Brain pericyte (primary cell): ENCODE results near the gene RFX7.
A peak's percentile ranks its signal among the peaks of the same experiment; 100 is the strongest.
"Not testable (repeated sequence)": the region's sequence is repeated elsewhere in the genome, so short reads cannot be mapped to it uniquely, and the experiment has no call there.

Source experiments
- DNase-seq: peaks from one replicate; pipeline ENCODE4 v3.0.0-alpha.2; 2012; ENCODE audit warnings: low read depth, low spot score

Gene RFX7

DNA sequence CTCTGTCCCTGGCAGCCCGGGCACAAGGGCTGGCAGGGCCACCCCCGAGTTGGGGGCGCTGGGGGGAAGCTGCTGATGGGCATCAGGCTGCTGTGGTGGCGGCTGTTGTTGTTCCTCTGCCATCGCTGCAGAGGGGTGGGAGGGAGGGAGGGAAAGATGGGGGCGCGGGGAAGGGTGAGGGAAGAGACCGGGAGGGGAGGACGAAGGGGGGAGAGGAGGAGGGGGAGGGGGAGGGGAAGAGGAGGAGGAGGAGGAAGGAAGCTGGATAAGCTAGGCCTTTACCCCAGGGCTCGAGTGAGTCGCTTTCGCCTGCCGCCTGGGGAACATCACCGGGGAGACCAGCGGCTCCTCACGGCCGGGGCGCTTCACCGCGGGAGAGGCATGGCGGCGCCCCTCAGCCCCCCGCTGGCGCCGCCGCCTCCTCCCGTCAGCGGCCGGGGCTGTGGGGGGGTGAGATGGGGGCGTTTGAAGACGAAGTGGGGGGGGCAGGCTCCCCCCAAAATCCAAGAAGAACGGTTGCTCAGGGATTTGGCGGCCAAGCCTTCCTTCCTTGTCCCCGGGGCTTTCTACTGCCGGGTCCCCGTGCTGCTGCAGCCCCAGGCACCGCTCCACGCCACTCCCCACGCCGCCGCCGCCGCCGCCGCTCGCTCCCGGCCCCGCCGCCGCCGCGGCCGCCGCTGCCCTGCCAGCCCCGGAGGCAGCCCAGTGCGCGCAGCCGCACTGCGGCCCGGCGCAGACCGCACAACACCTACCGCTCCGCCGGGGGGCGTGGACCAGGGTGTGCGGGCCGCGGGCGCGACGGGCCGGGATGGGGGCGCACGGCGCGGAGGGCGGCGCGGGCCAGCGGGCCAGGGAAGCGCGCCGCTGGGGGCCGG lies at the start of gene RFX7:
TSS of gene RFX7 (minus strand) at position 717 of the 875 bp plus-strand sequence. CDS start at position 123, 594 bp downstream.
- DNase-seq, result no peak

DNA sequence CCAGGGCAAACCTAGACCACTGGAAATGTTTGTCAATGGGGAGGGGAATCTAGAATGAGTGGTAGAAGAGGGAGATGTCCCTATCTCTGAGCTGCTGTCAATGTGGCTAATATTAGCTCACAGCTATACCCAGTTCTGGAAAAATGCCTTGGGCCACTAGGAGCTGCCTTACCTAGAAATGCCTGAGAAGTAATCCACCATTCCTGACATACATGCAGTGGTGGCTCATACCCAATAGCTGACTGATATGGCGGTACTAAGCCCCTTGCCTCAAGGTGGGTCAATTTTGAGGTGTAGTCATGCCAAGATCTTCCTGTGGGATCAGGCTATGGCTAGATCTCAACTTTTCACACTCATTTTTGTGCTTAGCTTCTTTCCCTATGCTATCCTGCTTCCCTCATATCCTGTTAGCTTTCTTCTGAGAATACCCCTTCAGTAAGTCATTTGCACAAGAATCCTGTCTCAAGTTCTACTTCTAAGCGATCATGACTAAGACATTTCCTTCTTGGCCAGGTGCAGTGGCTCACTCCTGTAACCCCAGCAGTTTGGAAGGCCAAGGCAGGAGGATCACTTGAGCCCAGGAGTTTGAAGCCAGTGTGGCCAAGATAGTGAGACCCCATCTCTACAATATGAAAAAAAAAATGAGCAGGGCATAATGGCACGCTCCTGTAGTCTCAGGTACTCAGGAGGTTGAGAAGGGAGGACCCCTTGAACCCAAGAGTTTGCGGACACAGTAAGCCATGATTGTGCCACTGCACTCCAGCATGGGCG lies 49.1 kb upstream of the RFX7 start:
- no peak for DNase-seq

DNA sequence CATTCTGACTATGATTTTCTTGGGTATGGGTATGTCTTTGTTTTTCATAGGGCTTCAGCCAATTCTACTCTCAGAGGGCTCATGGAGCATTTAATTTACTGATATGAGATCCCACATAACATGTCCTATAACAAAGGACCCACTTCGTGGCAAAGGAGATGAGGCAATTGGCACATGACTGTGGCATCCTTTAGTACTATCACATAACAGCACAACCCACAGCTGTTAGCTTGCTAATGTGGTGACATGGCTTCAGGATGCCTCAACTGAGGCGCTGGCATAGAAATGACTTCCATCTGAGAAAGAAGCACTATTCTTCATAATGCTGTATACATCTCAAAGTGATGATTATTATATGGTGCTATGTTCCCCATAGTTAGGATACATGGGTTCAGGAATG lies 48.1 kb upstream of the RFX7 start:
- DNase-seq, result no peak

DNA sequence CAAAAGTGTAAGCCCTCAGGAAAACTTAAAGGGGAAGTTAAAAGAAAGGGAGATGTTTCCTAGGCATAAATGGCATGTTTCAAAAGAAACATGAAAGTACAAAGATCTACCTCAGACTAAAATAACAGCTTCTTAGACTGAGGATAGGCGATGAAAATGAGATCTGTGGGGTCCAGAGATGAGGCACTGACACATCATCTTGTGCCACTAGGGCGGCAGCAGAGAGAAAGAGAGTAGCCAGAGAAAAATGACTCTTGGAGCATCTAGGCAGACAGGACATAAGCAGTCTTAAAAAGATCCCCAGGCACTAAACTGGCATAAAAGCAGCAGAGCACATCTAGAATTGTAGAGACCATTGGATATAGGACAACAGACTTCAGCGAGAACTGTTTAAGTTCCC lies 42.5 kb upstream of the RFX7 start:
- DNase-seq, result no peak

DNA sequence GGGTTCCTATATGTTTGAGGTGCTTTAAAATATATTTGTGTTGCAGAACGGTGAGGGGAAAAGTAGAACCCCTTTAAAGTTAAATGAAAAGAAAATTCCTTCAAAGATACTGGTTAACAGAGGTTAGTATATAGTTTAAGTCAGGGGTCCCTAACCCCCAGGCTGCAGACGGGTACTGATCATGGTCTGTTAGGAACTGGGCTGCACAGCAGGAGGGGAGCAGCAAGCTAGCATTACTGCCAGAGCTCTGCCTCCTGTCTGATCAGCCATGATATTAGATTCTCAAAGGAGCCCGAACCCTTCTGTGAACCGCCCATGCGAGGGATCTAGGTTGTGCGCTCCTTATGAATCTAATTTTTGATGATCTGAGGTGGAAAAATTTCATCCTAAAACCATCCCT lies 37.5 kb upstream of the RFX7 start:
- no peak for DNase-seq

DNA sequence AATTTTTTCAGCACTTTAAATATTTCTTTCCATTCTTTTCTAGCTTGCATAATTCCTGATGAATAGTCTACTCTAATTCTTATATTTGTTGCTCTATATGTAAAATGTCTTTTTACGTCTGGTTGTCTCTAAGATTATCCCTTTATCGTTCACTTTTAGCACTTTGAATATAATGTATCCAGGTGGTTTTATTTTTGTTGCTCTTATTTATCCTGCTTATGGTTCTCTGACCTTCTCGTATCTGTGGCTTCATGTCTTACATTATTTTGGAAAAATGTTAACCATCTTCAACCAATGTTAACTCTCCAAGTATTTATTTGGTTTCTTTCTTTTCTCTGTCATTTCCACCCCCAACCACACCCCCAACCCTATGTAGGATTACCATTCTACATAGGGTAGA lies 30.0 kb upstream of the RFX7 start:
- DNase-seq, result no peak

DNA sequence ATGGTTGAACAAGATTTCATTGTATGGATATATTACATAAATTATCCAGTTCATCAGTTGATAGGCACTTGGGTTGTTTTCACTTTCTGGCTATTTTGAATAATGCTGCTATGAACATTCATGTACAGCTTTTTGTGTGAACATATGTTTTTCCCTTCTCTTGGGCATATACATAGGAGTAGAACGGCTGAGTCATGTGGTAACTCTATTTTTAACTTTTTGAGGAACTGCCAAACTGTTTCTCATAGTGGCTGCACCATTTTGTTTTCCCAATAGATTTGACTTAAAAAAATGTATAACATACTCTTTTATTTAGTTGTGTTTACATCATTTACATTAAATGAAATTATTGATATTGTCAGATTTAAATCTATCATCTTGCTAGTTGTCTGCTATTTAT lies 28.8 kb upstream of the RFX7 start:
- no peak for DNase-seq

DNA sequence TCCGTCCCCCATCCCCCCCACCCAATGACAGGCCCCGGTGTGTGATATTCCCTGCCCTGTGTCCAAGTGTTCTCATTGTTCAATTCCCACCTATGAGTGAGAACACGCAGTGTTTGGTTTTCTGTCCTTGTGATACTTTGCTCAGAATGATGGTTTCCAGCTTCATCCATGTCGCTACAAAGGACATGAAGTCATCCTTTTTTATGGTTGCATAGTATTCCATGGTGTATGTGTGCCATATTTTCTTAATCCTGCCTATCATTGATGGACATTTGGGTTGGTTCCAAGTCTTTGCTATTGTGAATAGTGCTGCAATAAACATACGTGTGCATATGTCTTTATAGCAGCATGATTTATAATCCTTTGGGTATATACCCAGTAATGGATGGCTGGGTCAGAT lies 22.8 kb upstream of the RFX7 start:
- DNase-seq, result not testable (repeated sequence)

DNA sequence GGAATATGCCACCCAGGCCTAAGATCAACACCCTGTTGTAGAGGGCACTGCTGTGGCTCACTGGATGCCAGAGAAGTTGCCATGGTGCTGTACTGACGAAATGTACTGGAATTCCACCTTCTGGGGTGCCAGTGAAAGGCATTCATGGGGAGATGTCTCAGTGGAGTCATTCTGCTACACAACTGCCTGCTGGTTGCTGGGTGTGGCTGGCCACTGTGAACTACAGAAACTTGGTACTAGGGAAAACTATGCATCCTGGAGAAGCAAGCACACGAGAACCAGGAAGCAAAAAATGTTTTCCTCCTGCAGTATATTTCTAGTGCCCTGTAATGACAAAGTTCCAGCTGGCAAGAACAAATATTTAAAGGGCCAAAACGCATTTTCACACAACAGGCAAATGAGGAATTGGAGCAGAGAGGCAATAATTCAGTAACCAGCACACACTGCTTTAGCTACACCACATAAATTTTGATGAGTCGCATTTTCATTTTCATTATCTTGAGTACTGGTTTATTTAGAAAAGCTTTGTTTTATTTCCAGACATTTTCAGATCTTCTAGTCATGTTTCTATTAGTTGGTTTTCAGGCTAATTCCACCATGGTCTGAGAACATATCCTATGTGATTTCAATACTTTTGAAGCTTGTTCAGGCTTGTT lies 18.3 kb upstream of the RFX7 start:
- no peak for DNase-seq

DNA sequence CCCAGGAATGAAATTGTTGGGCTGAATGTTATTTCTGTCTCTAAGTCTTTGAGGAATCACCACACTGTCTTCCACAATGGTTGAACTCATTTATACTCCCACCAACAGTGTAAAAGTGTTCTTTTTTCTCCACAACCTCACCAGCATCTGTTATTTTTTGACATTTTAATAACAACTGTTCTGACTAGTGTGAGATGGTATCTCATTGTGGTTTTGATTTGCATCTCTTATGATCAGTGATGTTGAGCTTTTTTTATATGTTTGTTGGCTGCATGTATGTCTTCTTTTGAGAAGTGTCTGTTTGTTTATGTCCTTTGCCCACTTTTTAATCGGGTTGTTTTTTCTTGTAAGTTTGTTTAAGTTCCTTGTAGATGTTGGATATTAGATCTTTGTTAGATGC lies 13.6 kb upstream of the RFX7 start:
- not testable (repeated sequence) for DNase-seq

DNA sequence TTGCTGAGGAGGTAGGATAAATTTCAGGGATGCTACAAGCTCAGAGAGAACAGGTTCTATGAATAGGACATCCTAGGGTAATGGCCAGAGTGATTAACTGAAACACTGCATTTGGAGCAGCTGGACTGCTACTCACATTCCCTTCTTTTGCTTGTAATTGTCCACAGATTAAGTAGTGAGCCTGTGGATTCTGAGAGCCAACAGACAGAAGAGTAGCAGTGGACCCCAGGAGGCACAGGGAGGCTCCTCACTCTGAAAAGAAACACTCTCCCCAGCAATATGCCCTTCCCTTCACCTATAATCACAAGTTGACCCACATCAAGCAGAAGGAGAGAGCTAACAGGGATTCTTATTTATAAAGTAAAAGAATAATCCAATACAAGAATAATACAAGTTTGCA lies 10.6 kb upstream of the RFX7 start:
- DNase-seq, result no peak

DNA sequence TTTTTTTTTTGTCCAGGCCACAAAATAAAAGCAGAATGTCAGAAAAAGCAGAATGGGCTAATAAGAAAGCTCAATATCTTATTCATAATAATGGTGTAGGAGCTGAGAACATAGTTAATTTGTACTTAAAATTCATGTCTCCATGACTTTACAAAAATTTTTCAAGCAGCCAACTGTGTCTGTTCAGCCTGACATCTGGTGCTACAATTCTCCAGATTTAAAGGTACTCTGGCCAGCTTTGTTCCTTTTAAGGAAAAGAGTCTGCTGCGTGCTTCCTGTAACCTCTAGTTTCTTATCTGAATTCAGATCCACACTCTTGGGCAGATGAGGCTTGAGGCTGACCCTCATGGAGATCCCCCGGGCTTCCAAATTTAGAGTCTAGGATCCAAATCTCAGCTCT lies 8.7 kb upstream of the RFX7 start:
- DNase-seq, result no peak

DNA sequence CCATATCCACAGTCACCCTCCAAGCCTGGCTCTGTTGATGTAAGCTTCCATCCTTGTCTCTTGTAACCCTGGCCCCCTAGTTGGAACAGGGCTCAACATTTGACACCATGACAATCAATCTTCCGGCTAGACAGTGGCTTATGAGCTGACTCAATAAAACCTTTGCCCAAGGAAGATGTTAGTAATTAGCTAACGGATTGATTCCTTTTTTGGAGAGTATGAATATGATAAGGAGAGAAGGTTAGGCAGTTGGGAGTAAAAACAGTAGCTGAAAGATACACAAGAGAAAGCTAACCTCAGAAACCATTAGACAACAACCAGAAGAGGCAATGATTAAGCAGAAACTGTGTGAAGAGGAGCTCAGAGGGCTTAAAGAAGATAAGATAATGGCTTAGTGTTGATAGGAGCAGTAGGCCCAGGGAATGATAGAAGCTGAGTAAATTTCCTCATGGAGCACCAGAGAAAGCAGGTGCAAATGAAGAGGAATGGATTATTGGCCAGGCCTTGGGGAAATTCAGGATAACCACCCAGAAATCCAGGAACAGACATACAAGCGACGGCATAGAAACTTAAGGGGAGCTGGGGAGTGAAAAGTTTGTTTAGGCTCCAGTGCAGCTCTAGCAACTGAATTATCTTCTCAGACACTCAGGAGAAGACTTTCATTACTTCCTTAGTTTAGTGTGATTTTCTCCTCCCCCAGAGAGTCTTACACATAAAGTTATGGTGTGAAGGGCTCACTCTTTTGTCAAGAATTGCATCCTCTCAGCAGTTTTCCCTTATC lies 7.8 kb upstream of the RFX7 start:
- DNase-seq, result no peak

DNA sequence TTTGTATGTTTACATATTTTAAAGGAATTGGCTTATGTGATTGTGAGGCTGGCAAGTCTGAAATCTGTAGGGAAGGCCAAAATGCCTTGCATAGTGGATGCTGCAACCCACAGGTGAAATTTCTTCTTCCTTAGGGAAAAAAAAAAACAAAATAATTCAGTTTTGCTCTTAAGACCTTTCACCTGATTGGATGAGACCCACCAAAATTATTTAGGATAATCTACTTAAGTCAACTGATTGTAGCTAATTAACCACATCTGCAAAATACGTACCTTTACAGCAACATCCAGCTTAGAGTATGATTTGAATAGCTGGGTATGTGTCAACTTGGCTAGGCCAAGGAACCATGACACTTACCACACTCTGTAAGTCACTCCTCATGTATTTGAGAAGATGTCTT lies 6.9 kb upstream of the RFX7 start:
- no peak for DNase-seq

DNA sequence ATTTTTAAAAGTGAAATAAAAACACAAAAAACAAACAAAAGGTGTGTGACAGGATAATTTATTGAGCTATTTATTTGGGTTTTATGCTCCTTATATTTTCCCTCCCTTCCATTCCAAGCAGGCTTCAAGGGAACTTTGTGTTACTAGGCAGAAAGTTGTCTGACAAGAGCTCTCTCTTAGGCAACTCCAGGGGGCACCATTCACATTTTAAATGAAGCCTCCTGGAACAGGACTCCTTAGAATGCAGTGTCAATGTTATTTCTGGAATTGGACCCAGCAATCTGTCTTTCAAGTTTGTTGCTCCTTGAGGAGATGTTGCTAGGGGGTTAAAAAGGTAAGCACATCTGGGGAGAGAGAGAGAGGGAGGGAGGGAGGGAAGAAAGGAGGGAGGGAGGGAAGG lies 5.4 kb upstream of the RFX7 start:
- DNase-seq, result no peak

DNA sequence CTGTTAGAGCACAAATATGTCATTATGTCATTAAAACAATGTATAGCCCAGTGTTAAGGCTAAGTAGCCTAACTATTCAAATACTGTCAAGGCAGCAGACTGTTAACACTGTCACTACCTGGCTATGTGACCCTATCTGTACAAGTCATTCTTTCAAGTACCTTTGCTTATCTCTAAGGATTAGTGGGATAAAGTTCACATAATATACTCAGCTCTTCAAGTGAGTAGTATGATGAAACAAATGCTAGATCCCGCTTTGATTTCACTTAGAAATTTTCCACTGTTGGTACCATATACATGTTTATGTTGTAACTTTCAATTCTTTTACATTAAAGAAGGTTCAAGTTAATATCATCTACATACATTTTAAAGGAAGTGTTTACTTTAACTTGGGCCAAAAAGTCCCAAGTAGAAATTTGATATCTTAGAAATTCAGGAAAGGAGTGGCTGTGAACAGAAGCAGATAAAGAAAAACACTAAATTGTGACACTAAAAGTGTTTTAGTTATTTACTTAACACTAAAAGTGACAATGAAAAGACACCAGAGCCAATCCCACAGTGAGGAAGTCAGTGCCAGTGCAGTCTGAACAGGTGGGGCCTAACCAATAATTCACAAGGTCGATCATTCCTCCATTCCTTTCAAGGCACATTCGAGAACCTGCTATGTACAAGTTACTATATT lies 4.8 kb upstream of the RFX7 start:
- no peak for DNase-seq

DNA sequence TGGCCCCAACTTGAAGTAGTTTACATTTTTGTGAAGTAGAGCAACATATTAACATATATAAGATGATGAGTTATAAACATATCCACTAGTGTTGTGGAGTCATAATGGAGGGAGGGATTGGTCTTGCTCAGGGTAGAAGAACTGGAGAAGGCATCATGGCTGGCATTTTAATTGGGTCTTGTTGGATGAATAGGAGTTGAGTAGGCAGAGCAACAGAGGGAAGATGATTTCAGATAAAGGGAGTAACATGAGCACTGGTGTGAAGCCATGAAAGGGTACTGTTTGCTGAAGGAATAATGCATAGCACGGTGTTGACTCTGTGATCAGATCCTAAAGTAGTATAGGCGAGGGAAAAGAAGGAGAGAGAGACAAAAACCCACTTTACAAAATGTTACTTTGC lies 3.6 kb upstream of the RFX7 start:
- DNase-seq, result no peak

DNA sequence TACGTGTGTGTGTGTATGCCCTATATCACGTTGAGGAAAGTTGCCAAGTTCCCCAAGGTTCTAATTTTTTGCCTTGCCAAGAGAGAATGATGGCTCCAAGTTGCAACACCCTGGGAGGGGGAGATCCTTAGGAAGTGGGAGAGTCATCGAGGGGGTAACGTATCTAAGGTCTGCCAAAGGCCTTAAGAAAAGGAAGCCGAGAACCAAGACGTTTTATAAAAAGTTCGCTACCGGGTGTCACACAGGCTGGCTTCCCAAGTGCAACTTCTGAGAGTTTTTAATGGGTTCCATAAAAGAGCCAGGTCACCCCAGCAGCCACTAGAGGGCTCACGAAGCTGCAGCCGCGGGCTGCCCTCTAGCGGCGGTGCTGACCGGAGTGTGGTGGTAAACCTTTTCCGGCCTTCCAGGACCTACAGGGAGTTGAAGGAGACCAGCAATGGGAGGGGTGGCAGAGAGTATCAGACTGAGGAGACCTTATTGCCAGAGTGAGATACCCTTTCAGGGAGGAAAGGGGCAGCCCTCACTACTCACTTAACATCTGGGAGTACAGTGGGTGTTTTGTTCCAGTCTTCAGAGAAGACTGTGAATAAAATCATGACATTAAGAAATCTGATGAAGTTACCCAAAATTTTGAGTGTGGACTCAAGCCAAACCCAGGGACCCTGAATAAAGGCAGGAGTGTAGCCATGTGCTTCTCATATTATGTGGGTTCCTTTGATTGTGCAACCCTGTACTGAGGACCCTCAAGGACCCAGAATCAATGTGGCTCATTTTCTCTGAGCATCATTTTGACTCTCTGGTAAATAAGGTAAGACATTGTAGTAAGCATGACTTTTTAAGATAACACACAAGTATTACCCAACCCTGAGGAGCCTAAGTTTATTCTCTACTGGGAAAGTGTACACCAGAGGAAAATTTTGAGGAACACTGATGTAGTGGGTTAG lies 2.5 kb upstream of the RFX7 start:
- peak; percentile 41 for DNase-seq

DNA sequence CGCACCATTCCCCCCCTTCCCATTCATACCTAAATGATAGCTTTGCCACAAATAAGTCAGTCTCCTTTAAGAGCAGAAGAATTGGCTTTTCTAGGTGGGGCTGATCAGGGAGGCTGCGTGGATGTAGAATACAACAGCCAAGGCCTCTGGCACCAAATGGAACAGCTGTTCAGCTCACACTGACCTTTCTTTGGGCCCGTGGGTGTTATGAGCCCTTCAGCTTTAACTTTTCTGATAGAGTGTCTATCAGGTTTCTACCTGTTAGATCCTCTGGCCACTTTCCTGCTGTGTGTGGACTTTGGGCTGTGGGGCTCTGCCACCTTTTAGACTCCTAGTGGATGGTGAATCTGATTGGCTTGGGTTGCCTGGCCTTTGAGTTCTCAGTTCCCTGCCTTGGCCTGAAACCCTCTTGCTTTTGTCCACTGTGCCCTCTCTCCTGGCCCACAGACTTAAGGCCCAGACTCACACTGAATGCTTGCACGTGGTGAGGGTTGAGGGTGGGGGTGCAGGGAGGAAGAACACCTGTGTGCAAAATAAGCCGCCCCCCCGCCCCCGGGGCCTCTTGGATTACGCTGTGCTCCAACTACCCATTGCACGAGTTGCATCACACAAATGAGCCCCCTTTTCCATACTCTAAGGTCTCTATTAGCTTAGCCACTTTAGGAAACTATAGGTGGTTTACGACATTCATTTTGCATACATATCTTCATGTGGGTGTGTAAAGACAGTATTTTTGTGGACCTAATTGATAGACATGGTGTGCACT lies 1.3 kb upstream of the RFX7 start:
- no peak for DNase-seq
